NCI-H2081 treated with DMSO at 0.1 percent for 48 hours (cell line): ENCODE data around the gene FAM83B.
"Not testable (repeated sequence)": the region's sequence is repeated elsewhere in the genome, so short reads cannot be mapped to it uniquely, and the experiment has no call there.

ENCODE experiments used
- DNase-seq: peaks from one replicate; lab custom pipeline; 2025; lab: John Stamatoyannopoulos, UW

The FAM83B gene

DNA sequence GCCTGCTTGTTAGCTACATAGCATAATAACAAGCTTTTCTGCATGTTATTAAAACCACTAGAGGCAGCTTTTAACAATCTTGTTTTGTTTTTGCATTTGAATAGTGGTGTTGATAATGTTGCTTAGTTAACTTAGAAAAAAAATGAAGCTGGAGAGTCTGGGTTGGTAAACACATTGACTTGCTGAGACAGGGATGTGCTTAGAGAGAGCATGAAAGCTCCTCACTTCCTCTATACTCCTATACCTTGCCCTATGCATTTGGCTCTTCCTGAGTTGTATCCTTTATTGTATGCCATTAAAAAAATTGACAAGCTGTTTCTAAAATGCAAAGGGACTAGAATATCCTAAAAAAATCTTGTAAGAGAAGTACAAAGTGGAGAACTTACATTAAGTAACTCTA, 13.6 kb downstream of the FAM83B start:
- no peak for DNase-seq

DNA sequence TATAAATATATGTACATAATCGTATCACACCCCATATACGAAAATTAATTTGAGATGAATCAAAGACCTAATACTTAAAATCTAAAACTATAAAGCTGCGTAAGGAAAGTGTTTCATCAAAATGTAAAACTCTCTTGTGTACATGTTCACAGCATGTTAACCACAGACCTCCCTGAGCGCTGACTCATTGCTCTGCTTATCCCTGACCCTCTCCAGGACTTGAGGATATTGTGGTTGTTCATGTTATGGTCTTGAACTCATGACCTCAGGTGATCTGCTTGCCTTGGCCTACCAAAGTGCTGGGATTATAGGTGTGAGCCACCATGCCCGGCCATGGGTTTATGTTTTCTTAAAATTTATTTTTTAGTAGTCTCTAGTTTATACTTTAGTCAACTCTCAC, 14.2 kb downstream of the FAM83B start:
- no peak for DNase-seq

DNA sequence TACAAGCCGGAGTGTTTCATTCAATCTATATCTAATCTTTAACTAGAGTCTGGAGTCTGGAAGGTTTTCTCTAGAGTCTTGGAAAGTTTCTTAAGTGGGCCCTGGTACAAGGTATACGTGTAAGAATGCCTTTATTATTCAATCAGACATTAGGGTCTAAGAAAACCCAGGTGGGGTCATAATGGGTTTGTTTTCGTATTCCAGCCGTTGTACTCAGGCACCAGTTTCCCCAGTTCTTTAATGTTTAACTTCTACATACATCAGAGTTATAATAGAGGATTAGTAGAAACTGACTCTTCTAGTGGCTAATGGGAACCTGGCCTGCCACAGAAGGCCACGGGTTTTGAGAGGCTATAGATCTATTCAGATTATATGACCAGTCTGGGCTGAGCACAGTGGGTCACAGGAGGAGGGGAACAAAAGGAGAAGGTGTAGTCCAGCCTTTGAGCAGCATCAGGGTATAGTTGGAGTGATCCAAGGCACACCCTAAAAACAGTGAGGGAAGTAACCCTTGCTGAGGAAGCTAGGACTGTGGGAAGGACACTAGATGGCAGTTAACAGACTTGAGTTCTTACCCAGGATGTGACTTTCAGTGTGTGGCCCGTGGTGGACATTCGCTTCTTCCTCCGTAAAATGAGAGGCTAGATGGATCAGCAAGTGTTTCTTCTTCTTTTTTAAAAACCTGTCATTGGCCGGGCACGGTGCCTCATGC, 15.5 kb downstream of the FAM83B start:
- no peak for DNase-seq

DNA sequence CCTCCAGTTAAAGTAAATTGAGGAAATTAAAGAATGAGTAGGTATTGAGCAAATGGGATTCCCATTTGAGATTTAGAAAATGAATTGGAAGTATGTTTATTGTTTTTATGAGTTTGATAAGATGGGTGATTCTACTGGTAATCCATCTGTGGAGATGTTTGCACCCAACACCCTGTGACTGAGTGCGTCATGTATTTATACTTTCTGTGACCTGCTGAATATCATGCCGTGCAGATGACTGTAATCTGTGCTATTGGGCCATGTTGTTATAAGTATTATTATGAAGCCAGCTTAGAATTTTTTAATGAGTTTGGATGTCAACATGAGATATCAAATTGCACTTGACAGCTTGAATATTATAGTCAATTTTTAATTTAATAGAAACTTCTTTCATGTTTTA, 17.7 kb downstream of the FAM83B start:
- no peak for DNase-seq

DNA sequence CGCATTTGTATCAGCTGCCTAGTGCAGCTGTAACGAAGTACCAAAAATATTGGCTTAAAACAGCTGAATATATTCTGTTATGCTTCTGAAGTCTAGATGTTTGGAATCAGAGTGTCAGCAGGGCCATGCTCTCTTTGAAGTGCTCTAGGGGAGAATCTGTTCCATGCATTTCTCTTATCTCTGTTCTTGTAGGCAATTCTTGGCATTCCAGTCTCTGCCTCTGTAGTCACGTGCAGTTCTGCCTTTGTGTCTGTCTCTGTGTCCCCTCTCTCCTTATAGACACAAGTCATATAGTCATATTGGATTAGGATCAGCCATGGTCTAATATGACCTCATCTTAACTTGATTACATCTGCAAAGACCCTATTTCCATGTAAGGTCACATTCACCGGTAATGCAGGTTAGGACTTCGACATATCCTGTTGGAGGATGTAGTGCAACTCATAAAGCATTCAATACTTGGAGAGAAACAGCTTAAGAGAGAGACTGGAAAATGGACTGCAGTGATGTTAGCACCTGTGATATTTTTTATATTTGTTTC, 18.6 kb downstream of the FAM83B start:
- no peak for DNase-seq

DNA sequence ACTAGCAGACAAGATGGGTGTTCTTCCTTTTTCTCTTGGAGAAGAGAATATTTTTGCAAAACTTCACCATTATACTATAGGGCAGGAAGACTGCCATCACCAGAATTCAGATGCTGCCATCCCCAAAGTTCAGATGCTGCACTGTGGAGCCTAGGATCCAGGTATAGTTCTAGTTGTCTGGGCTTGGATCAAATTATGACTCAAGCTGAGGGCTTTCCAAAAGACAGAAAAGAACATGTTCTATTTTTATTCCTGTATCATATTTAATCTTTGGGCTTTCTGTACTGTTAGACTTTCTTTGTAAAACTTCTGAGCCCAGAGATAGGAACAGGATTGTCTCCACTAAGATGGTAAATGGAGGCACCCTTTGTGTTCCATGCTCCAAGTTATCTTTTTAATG, 22.0 kb downstream of the FAM83B start:
- no peak for DNase-seq

DNA sequence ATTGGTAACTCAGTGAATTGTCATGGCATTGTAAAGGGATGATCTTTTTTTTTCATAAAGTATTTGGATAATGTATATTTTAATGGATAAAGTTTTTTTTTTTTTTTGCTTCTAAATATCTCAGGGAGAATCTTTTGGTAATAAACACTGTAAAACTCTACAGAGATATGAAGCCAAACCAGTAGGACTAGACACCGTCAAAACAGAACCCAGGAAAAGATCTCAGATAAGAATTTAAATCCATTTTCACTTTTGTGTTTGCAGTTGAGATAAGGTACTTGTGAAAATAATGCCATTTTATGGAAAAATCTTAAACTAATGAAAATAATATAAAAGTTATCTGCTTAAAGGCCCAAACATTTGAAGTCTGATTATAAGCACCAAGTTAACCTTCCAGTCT, 27.0 kb downstream of the FAM83B start:
- no peak for DNase-seq

DNA sequence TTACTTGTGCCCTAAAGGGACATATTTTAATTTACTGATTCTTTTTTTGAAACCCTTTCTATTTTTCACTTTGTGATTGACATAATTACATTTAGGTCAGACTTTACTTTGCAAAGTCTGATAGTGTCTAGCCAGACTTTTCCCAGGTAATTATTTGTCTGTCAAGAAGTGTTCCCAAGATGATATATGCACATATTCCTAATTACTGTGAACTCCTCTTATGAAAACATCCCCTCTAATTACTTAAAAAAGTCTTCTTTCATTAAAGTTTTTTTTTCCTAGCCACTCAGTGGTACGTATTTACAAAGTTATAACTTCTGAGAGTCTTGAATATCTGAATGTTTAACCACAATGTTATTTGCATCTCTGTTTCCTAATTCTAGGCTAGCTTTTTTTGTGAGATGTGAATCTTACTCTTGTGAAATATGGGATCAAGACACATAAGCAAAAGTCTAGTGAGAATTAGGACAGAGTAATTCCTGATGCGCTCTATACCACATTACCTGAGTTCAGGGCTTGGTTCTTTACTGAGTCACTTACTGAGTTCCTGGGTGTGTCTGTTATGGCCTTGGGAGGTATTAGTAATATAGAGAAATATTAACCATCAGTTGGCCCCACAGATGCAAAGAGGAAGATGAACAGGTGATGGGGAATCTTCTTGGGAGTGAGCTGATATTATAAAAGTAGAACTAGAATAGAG, 27.9 kb downstream of the FAM83B start:
- DNase-seq: no peak

DNA sequence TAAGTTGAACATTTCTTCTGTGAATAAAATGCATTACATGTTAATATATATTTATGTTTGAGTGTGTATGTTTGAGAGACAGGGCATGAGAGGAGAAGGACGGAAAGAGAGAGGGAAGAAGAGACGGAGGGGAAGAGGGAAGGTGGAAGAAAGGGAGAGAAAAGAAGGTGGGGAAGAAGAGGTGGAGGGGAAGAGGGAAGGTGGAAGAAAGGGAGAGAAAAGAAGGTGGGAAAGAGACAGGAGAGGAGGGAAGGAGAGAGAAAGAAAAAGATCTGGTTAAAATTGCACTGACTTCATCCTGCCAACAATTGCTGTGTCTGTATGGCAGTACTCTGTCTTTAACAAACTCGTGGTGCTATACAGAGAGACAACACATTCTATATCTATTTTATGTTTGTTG, 29.0 kb downstream of the FAM83B start:
- no peak for DNase-seq

DNA sequence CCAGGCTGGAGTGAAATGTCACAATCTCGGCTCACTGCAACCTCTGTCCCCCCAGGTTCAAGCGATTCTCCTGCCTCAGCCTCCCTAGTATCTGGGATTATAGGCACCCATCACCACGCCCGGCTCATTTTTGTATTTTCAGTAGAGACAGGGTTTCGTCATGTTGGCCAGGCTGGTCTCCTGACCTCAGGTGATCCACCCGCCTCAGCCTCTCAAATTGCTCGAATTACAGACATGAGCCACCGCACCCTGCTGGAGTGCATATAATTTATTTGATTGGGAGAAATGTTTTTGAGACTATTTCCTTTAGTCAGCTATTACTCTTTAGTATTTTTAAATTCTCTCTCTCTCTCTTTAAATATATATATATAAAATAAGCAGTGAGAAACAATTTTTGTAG, 29.8 kb downstream of the FAM83B start:
- DNase-seq: no peak

DNA sequence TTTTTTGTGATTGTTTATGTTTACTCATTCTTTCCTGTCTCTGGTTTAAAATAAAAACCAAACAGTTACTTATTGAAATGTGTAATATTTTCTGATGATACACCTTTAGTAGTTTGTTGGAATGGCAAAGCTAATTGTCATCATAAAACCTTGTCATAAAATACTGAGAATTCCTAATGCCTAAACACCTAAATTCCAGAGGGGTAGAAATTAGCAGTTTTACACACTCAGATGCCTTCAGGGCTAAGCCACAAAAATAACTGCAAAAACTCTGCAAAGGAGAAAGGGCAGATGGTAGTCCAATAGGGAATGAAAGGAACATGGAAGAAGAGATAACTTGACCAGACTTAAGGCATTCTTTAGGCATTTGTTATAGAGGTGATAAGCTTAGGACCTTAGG, 30.3 kb downstream of the FAM83B start:
- DNase-seq: no peak

DNA sequence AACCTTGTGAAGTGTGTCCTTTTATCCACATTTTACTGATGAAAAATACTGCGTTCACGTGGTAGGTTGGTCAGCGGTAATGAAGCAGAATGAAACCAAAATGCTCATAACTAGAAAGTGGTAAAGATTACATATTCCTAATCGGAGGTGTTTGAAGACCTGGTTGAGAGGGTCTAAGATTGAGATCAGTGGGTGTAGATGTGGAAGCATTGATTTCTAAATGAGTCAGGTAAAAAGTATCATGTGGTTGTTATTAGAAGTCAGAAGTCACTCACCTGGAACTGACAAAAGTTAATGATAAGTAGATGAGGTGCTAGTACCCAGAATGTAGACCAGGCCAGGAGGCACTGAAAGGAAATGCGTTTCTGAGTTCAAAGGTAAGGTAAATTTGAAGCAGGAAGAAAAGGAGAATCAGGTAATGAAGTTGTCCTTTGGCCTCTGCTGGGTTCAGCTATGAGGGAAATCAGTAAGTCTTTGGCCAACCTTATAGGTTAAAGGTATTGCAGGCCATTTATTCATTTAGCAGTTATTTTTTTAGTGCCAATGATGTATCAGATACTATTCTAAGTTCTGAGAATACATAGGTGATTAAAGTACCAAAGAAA, 31.2 kb downstream of the FAM83B start:
- no peak for DNase-seq

DNA sequence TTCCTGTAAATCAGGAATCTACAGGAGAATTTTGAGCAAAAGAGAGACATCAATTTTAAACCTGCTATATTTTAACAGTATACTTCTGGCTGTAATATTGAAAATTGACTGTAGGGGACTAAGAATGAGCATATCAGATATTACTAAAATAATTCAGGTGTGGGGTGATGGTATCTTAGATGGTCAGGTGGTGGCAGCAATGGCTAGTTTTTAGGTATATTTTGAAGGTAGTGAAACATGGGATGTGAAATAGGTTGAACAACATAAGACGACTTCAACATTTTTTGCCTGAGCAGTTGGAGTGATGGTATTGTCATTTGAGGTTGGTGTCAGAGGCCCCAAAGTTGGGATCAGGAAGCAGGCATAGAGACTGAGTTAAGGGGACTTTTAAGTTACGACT, 32.1 kb downstream of the FAM83B start:
- no peak for DNase-seq

DNA sequence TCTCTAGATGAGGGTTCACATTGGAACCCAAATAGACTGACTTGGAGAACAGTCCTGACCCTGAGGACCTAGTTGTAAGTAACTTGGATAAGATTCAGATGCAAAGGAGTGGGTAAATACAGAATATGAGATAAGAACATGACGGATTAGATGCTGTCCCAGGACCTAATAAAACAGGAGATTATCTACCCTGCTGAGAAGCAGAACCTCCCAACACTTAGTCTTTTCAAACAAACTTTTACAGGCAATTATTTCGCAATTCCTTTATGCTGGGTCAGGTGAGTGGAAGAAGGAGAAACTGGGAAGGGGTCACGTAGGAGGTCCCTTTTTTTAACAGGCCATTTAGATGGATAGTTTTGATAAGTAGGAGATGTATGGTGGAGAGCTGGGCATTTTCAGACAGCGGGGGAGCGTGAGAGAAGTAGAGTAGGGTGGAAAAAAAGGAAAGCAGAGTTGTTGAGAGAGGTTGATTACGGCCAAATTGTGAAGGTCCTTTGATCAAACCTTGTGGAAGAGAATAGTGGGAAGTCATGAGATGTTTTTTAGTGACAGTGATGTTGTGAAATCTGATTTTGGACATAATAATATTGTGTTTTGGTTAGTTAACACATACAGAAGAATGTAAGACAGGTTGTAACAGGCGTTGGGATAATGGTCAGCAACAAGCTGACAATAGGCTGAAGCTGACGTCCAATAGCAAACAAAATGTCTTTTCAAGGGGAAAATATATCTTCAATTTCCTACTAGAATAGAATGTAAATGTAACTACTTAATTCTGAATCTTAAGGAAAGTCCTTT, 32.8 kb downstream of the FAM83B start:
- DNase-seq: no peak

DNA sequence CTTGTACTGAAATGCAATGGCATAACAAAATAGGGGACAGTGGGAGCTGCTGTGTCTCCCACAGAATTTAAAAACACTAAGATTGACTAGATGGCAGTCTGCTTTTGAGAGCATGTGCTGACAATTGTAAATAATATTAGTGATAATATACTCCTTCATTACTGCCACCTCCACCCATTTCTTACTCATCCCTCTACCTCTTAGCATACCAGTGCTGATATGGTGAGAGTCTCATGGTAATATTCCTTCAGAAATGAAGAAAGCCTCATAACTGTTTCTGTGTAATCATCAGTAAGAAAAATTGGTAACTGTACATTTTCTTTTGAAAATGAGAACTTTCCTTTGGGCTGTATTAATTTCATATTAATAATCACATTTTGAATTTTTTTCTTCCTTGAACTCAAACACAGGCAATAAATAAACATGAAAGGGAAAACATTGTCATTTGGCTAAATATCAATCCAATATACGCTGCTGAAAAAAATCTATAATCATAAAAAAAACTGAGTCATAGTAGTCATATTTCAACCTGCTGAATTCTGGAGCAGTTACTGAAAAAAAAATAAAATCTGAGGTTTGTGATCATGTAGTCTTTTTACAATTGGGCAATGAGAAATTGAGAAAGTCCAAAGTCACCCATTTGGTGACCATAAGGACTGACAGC, 34.6 kb downstream of the FAM83B start:
- DNase-seq: no peak

DNA sequence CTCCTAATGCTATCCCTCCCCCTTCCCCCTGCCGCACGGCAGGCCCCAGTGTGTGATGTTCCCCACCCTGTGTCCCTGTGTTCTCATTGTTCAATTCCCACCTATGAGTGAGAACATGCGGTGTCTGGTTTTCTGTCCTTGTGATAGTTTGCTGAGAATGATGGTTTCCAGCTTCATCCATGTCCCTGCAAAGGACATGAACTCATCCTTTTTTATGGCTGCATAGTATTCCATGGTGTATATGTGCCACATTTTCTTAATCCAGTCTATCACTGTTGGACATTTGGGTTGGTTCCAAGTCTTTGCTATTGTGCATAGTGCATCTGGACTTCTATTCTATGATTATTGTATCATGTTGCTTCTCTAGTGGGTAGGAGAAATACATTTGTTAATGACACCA, 35.3 kb downstream of the FAM83B start:
- not testable (repeated sequence) for DNase-seq

DNA sequence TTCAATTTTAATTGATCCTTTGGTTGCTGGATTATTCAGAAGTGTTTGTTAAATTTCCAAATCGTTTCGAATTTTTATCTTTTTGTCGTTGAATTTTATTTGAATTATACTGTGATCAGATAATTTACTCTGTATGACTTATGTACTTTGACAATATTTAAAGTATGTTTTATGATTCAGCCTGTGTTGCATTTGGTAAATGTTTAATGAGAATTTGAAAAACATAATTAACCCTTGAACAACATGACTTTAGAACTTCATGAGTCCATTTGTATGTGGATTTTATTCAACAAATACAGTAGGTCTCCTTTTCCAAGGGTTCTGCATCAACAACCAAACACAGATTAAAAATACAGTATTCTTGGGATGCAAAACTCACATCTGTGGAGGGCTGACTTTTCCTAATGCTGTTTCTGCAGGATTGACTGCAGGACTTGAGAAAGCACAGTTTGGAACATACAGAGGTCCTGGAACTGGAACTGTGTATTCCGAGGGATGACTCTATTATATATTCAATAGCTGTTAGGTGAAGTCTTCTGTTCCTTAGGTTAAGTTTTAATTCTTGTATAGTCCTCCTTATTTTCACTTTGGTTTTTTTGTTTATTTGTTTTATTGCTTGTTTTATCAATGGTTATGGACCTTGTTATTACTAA, 40.5 kb downstream of the FAM83B start:
- DNase-seq: no peak

DNA sequence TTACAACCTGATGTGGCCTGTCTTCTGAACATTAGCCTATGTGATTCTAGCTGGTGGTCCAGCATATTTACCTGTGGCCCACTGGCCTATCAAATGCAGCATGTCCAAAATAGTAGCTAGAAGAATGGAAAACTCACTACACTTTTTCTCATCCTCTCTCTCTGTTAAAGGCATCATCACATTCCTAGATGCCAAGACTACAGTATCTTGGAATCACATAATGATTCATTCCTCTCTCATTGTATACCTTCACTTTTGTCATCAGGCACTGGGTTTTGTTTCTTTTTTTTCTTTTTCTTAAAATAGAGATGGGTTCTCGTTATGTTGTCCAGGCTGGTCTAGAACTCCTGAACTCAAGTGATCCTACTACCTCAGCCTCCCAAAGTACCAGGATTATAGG, 45.0 kb downstream of the FAM83B start:
- no peak for DNase-seq

DNA sequence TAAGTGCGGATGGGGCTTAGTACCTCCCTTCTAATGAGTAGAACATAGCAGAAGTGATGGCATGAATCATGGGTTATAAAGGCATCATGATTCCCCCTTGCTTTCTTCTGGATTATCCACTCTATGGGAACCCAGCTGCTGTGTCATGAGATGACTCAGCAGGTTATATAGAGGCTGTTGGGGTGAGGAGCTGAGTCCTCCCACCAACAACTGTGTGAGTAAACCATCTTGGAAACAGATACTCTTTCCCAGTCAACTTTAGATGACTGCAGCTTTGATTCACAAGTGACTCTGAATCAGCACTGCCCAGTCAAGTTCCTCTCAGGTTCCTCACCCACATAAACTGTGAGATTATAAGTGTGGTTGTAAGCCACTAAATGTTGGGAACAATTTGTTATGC, 46.3 kb downstream of the FAM83B start:
- DNase-seq: no peak

DNA sequence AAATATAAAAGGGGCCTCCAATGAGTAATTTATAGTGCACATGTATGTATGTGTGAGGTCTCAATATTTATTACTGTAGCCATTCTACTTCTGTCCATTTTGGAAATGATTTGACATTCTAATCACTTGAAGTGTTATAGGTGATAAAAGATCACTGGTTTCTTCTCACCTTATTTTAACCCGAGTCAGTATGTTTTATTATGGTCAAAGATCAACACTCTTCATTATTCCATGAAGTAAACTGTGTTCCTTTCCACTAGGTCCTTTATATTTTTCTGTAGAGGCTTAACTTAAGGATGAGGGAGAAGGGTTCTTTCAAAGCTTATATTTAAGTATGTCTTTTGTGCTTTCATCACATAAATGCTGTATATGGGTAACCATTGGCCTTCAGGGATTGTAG, 47.2 kb downstream of the FAM83B start:
- DNase-seq: no peak

DNA sequence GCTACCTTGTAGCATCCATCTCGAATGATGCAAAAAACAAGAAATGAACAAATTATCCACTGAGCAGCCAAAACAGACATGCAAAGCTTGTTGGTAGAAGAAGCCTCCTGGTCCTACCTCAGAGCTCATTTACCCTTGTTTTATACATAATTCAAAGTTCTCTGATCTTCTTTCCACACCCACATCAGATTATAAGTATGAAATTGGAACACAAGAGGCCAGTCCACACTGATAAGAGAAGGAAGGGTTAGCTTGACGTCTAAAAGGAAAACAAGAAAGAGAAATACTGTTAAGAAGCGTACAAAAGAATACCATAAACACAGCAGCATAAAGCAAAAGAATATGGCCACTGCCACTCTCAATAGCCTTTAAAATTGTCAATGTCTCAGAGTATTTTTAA, 49.7 kb downstream of the FAM83B start:
- no peak for DNase-seq
